PC-9 (cell line): Measurements from ENCODE around the gene RAB1B.

Source experiments
- CTCF ChIP-seq: fragments of 200-600 bp; sonication (generic); conservative IDR thresholded peaks from 2 replicates; pipeline ENCODE4 v1.6.1; 2017; ENCODE audit warnings: mixed run types, antibody characterized with exemption, mild to moderate bottlenecking, moderate library complexity
- EZH2 ChIP-seq: fragments of 200-600 bp; sonication (generic); IDR thresholded peaks from 2 replicates; pipeline ENCODE4 v1.8.0; 2017; ENCODE audit warnings: antibody characterized with exemption, low read depth

GRCh38 chr11:66289548-66290329 is 21.3 kb downstream of the RAB1B start:
- TF ChIP-seq CTCF (no peak), EZH2 (no peak)
